IPS DF 6.9 (cell line): Measurements from ENCODE around the gene ATXN7.

Experiments
- DNase-seq: peaks from one replicate; pipeline ENCODE4 v3.0.0-alpha.2; 2013; ENCODE audit warnings: low read depth, low spot score
- H3K27ac ChIP-seq: one replicate; pipeline ENCODE4 v1.5.1; 2013; ENCODE audit warnings: low read length, control low read depth
- H3K27me3 ChIP-seq: 2 replicates; pipeline ENCODE4 v1.6.1; 2013; ENCODE audit warnings: mild to moderate bottlenecking, low read length; ENCODE audit not compliant: control insufficient read depth, insufficient read depth
- H3K36me3 ChIP-seq: 2 replicates; pipeline ENCODE4 v1.6.1; 2013; ENCODE audit warnings: low read length; ENCODE audit not compliant: control insufficient read depth, insufficient read depth
- H3K4me1 ChIP-seq: 2 replicates; pipeline ENCODE4 v1.6.1; 2013; ENCODE audit warnings: low read length; ENCODE audit not compliant: control insufficient read depth, insufficient read depth
- H3K4me3 ChIP-seq: 2 replicates; pipeline ENCODE4 v1.5.1; 2013; ENCODE audit warnings: mild to moderate bottlenecking, low read length
- H3K9me3 ChIP-seq: 2 replicates; pipeline ENCODE4 v1.6.1; 2013; ENCODE audit warnings: low read length, inconsistent platforms; ENCODE audit not compliant: control insufficient read depth, insufficient read depth
- WGBS: extraction: QIAGEN DNeasy Blood & Tissue Kit; methylation state at CpG from one replicate; pipeline ENCODE4 v1.1.7; 2013; ENCODE audit warnings: mixed read lengths, missing lambda C conversion rate; ENCODE audit not compliant: insufficient read length, insufficient coverage; 5-methylcytosine and 5-hydroxymethylcytosine counted together

ATXN7 gene

GRCh38 chr3:63964681-63965485 is 101.2 kb downstream of the ATXN7 start:
- DNase-seq, result no peak
- WGBS, result no CpG with 5 or more reads among the region's 6 CpGs
- H3K27ac ChIP-seq, result no peak overlapping the region
- no peaks in the 10 kb centered on the region for H3K36me3 ChIP-seq
- H3K4me3 ChIP-seq, result no peak overlapping the region
- H3K27me3 ChIP-seq, result no peaks in the 10 kb centered on the region
- peaks cover 2% of the 10 kb centered on the region for H3K4me1 ChIP-seq
- H3K9me3 ChIP-seq, result no peaks in the 10 kb centered on the region

- Histone ChIP-seq H3K4me1 (peaks cover 3% of the 10 kb centered on the region), H3K27me3 (no peaks in the 10 kb centered on the region), H3K4me3 (no peak overlapping the region), H3K9me3 (no peaks in the 10 kb centered on the region), H3K36me3 (no peaks in the 10 kb centered on the region), H3K27ac (no peak overlapping the region)
- no peak for DNase-seq
- no CpG with 5 or more reads among the region's 4 CpGs for WGBS
Measured at GRCh38 chr3:63966007-63966406, 102.3 kb downstream of the ATXN7 start.

GRCh38 chr3:63966871-63967270 is 103.2 kb downstream of the ATXN7 start:
- no CpG with 5 or more reads among the region's 1 CpG for WGBS
- H3K27ac ChIP-seq, result no peak overlapping the region
- H3K4me3 ChIP-seq, result no peak overlapping the region

DNA sequence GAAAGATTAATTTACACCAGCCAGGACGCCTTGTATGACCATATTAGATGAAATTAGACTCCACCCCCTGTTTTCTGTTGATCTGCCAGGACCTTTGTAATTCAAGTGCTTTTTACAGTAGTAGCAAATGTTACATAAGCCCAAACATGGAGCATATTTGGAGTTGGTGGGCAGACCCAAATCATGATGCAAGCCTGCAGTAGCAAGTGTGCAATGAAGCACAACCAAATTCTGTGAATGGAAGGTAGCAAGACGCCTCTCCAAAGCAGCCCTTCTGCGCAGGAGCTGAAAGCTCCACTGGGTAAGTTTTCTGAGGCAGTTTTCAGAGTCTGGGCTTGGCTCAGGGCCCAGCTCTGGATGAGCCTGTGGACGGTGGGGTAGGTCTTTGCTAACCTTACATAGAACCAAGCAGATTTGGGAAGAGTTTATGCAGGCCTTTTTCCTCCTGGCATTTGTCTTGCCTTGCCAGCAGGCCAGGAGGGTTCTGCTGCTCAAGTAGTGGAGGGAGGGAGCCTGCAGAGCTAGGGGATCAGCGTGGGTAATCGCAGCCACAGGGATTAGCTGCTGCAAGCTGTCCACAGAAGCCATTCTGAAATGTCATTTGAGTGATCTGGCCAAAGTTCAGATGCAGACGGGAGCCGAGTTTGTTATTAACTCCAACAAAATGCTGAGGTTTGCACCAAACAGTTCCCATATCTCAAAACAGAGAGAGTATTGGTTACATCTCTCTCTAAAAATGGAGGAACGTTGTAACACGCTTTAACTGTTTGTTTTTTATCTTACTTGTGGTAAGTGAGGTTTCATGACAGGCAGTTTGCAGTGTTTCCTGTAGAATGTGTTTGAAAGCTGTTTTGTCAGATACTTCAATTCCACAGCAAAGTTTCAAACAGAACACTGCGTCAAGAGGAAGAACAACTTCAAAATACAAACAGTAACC is 104.3 kb downstream of the ATXN7 start:
- H3K9me3 ChIP-seq, result no peaks in the 10 kb centered on the region
- no peak for DNase-seq
- no CpG with 5 or more reads among the region's 11 CpGs for WGBS
- peaks cover 7% of the 10 kb centered on the region for H3K4me1 ChIP-seq
- H3K27me3 ChIP-seq, result no peaks in the 10 kb centered on the region
- H3K27ac ChIP-seq, result no peak overlapping the region
- H3K36me3 ChIP-seq, result no peaks in the 10 kb centered on the region
- no peak overlapping the region for H3K4me3 ChIP-seq

More at GRCh38 chr3:63966871-63967270, 103.2 kb downstream of the ATXN7 start:
- no peaks in the 10 kb centered on the region for H3K27me3 ChIP-seq
- H3K9me3 ChIP-seq, result no peaks in the 10 kb centered on the region
- no peaks in the 10 kb centered on the region for H3K36me3 ChIP-seq
- no peak for DNase-seq
- peaks cover 6% of the 10 kb centered on the region for H3K4me1 ChIP-seq

- Histone ChIP-seq H3K27ac (no peak overlapping the region), H3K36me3 (no peaks in the 10 kb centered on the region), H3K4me1 (peaks cover 8% of the 10 kb centered on the region), H3K9me3 (no peaks in the 10 kb centered on the region), H3K27me3 (no peaks in the 10 kb centered on the region), H3K4me3 (no peak overlapping the region)
- no peak for DNase-seq
- WGBS, result no CpG with 5 or more reads among the region's 3 CpGs
Measured at GRCh38 chr3:63968612-63969350, 105.1 kb downstream of the ATXN7 start.

GRCh38 chr3:63969876-63970275 is 106.2 kb downstream of the ATXN7 start:
- Histone ChIP-seq H3K4me3 (no peak overlapping the region), H3K27me3 (no peaks in the 10 kb centered on the region), H3K4me1 (peaks cover 8% of the 10 kb centered on the region), H3K9me3 (no peaks in the 10 kb centered on the region), H3K27ac (no peak overlapping the region), H3K36me3 (no peaks in the 10 kb centered on the region)
- WGBS, result no CpG with 5 or more reads among the region's 2 CpGs
- no peak for DNase-seq

DNA sequence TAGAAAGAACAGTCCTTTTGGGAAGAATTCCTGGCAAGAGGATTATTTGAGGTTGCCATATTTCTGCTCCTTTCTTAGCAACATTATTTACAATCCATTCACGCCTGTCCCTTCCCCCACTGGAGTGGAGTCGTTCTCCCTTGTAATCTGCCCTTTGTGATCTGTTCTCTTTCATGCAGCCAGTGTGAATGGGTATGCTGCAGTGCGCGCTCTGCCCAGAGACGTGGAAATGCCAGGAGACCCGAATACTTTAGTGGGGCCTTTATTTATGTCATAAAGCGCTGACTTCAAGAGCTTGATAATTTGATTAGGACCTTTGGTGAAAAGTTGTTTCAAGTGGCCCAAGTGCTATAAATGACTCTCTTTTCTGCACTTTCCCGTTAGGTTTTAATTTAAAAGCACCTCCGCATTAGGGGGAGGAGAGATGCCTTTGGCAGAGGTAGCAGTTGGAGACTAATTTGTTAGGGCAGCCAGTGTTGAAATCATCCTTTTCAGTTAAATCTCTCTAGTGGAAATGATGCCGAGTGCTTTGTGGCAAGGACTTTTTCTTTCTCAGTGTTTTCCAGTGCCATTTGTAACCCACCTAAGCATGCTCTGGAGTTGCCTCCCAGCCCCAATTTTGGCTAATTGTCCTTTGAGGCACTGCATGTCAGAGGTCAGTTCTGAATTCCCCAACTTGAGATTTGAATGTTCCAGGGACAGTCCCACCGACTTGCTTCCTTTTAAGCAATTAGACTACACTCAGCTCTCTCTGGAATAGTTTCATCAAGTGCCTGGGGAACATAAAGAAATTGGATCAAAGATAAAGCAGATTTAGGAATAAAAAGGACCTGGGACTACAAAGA is 107.2 kb downstream of the ATXN7 start:
- no peaks in the 10 kb centered on the region for H3K36me3 ChIP-seq
- WGBS, result no CpG with 5 or more reads among the region's 11 CpGs

GRCh38 chr3:63972196-63972595 is 108.5 kb downstream of the ATXN7 start:
- Histone ChIP-seq H3K4me3 (no peak overlapping the region), H3K9me3 (no peaks in the 10 kb centered on the region), H3K27me3 (no peaks in the 10 kb centered on the region), H3K4me1 (peaks cover 9% of the 10 kb centered on the region), H3K36me3 (no peaks in the 10 kb centered on the region), H3K27ac (no peak overlapping the region)
- DNase-seq, result no peak
- no CpG with 5 or more reads among the region's 2 CpGs for WGBS

More for the DNA sequence above, 107.2 kb downstream of the ATXN7 start:
- Histone ChIP-seq H3K27me3 (no peaks in the 10 kb centered on the region), H3K9me3 (no peaks in the 10 kb centered on the region), H3K27ac (no peak overlapping the region), H3K4me1 (peaks cover 9% of the 10 kb centered on the region), H3K4me3 (no peak overlapping the region)
- no peak for DNase-seq

GRCh38 chr3:63972987-63973386 is 109.3 kb downstream of the ATXN7 start:
- peaks cover 9% of the 10 kb centered on the region for H3K4me1 ChIP-seq
- DNase-seq, result no peak
- WGBS, result no CpG with 5 or more reads among the region's 4 CpGs
- no peak overlapping the region for H3K27ac ChIP-seq
- no peaks in the 10 kb centered on the region for H3K9me3 ChIP-seq
- no peaks in the 10 kb centered on the region for H3K27me3 ChIP-seq
- H3K36me3 ChIP-seq, result no peaks in the 10 kb centered on the region
- no peak overlapping the region for H3K4me3 ChIP-seq
